Mammary epithelial cell (primary cell): ENCODE results near the gene ZNF280A.

Experiments
- CTCF ChIP-seq, 2 donors: IDR thresholded peaks in 1 of 2; conservative IDR thresholded peaks in 1 of 2; 2 replicates each; pipeline ENCODE4 v1.5.1; 2011 to 2012; ENCODE audit warnings: inconsistent platforms in 2 of 2, low read length in 2 of 2, mild to moderate bottlenecking in 2 of 2, control low read depth in 1 of 2, low read depth in 1 of 2; ENCODE audit not compliant: insufficient read depth in 1 of 2; ENCODE audit errors: extremely low read depth in 1 of 2
- EZH2 ChIP-seq: IDR thresholded peaks from 2 replicates; pipeline ENCODE4 v1.6.1; 2012; ENCODE audit warnings: low read length, inconsistent platforms, borderline replicate concordance

- no peak for TF ChIP-seq CTCF (conservative IDR thresholded peaks at IDR 0.05 in 1 of 2, IDR thresholded peaks at IDR 0.05 in 1 of 2; ENCODE audit: extremely low read depth in 1 of 2, insufficient read depth in 1 of 2, low read depth in 1 of 2, low read length in 2 of 2)
- no peak for TF ChIP-seq EZH2
These were observed 4.2 kb downstream of the ZNF280A start for GRCh38 chr22:22515890-22516289.
